Activated CD4-positive, alpha-beta T cell treated with anti-CD3 and anti-CD28 coated beads for 4 hours (primary cell): ENCODE measurements around the gene MYCBP2.

Source experiments
- DNase-seq, 2 donors: peaks; one replicate each; pipeline ENCODE4 v3.0.0-alpha.2; 2020

MYCBP2 gene

GRCh38 chr13:77190349-77190958, 136.4 kb downstream of the MYCBP2 start:
- no peak for DNase-seq

GRCh38 chr13:77185721-77186120, 141.2 kb downstream of the MYCBP2 start:
- no peak for DNase-seq

- DNase-seq: no peak
Measured at GRCh38 chr13:77184455-77184854, 142.4 kb downstream of the MYCBP2 start.

- no peak for DNase-seq
Measured at GRCh38 chr13:77180011-77180410, 146.9 kb downstream of the MYCBP2 start.

GRCh38 chr13:77177646-77178045, 149.2 kb downstream of the MYCBP2 start:
- no peak for DNase-seq

GRCh38 chr13:77176350-77176749, 150.5 kb downstream of the MYCBP2 start:
- DNase-seq: no peak

- no peak for DNase-seq
Measured at GRCh38 chr13:77172650-77173049, 154.2 kb downstream of the MYCBP2 start.

- DNase-seq: no peak
Measured at GRCh38 chr13:77171451-77171850, 155.4 kb downstream of the MYCBP2 start.

- DNase-seq: no peak
Measured at GRCh38 chr13:77168237-77168636, 158.7 kb downstream of the MYCBP2 start.

- no peak for DNase-seq
Measured at GRCh38 chr13:77150651-77151050, 176.2 kb downstream of the MYCBP2 start.

GRCh38 chr13:77143431-77143830, 183.5 kb downstream of the MYCBP2 start:
- no peak for DNase-seq

GRCh38 chr13:77139306-77139705, 187.6 kb downstream of the MYCBP2 start:
- DNase-seq: no peak

GRCh38 chr13:77138813-77139212, 188.1 kb downstream of the MYCBP2 start:
- no peak for DNase-seq

- DNase-seq: no peak
Measured at GRCh38 chr13:77136902-77137420, 189.9 kb downstream of the MYCBP2 start.

- DNase-seq: no peak
Measured at GRCh38 chr13:77124423-77124822, 202.5 kb downstream of the MYCBP2 start.

- no peak for DNase-seq
Measured at GRCh38 chr13:77118134-77118533, 208.8 kb downstream of the MYCBP2 start.

GRCh38 chr13:77114271-77114670, 212.6 kb downstream of the MYCBP2 start:
- no peak for DNase-seq

GRCh38 chr13:77113496-77113895, 213.4 kb downstream of the MYCBP2 start:
- DNase-seq: no peak

GRCh38 chr13:77105051-77105450, 221.8 kb downstream of the MYCBP2 start:
- no peak for DNase-seq

- no peak for DNase-seq
Measured at GRCh38 chr13:77099415-77099814, 227.5 kb downstream of the MYCBP2 start.

- DNase-seq: no peak
Measured at GRCh38 chr13:77095288-77095687, 231.6 kb downstream of the MYCBP2 start.

- no peak for DNase-seq
Measured at GRCh38 chr13:77094773-77095172, 232.1 kb downstream of the MYCBP2 start.

- no peak for DNase-seq
Measured at GRCh38 chr13:77093735-77094134, 233.2 kb downstream of the MYCBP2 start.

- no peak for DNase-seq
Measured at GRCh38 chr13:77084755-77085154, 242.1 kb downstream of the MYCBP2 start.

- no peak for DNase-seq
Measured at GRCh38 chr13:77079902-77080413, 246.9 kb downstream of the MYCBP2 start.
